Ureter (tissue), 1 donor: ENCODE measurements around the gene MYO1B. TPM values are rescaled to one million over a fixed set of nuclear protein-coding genes. Genes with fewer than 3 reads are reported as not detected.
A peak's percentile ranks its signal among the peaks of the same experiment; 100 is the strongest.

Experiments used
- DNase-seq: peaks from one replicate; pipeline ENCODE4 v3.0.0-alpha.2; 2020; ENCODE audit warnings: low spot score
- total RNA-seq: library from RNA; stranded (reverse); gene quantifications from one replicate; pipeline ENCODE4 v1.2.4, GENCODE V29; 2023
- donor health status: DM: yes; HTN: yes; CAD: no.

Gene MYO1B
- total RNA-seq, 1 donor from 2014 or later = 87.6 TPM

DNA sequence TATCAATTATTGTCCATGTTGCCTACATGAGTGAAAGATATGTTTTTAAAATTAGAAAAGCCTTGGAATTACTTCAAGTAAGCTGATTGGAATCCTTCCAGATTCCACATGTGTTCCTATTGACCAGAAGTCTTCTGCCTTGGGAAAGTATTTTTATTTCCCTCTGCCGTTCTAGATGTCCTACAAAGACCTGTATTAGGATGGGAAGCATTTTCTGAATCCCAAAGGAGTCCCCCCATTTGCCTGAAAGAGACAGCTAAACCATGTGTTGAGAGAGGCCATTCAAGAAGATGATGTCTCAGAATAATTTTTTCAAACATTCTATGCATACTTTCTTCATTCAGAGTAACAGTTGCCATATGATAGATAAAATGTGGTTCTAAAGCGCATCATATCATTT, 19.0 kb upstream of the MYO1B start:
- no peak for DNase-seq

DNA sequence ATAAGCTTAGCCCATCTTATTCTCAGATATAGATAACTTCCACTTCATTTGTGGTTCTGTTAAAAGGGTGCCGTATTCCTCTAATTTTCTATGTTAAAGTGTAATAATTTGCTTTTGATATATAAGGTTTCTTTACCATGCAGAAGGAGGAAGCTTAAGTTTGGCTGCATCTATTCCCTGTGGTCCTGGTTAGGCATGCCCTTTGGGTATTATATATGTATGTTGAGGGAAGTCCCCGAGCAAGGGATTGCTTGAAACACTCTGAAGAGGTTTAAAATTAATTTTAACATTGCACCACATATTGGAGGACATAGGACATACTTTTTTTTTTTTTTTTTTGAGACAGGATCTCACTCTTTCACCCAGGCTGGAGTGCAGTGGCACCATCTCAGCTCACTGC, 16.9 kb upstream of the MYO1B start:
- DNase-seq = no peak

DNA sequence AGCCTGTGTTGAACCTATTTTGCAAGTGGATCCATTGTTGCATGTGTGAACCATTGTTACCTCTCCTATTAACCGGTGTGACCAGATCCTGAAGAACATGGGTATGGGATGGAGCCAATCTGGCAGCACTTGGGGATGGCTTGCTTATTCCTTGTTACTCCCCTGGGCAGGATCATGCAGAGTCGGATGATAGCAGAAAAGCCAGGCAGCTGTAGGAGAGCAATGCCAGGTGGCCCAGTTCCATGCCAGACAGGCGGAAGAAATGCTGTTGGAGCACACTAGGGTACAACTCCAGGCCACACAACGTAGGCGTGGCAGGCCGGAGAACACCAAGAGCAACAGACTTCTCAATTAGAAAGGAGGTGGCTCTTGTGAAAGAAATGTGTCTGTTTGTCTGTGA, 16.3 kb upstream of the MYO1B start:
- DNase-seq = no peak

DNA sequence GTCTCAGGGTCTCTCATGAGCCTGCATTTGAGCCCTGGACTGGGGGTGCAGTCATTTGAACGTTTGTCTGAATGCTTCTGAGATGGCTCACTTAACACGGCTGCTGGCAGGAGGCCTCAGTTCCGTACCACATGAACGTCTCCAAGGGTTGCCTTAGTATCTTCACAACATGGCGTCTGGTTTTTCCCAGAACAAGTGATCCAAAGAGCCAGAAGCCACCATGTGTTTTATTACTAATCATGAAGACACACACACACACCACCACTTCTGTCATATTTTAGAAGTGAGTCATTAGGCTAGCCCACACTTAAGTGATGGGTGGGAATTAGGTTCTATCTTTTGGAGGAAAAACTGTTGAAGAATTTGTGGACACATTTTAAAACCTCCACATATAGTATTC, 15.0 kb upstream of the MYO1B start:
- DNase-seq = no peak

DNA sequence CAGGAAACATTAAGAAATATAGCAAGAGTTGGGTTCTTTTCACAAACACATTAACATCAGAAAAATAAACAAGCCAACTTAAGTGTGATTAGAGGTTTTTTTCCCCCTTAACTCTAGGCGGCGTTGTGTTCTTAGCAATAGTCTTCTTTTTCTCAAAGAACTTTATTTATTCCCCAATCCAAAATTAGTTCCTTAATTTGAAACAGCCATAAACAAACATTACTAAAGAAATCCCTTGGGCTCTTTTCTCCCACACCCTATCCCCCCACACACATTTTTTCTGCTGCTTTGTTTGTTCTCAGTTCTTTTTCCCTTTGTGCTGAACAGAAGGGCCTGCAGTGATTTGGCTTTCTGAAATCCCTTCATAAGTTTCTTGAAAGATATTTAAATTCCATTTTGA, 13.2 kb upstream of the MYO1B start:
- DNase-seq = no peak

DNA sequence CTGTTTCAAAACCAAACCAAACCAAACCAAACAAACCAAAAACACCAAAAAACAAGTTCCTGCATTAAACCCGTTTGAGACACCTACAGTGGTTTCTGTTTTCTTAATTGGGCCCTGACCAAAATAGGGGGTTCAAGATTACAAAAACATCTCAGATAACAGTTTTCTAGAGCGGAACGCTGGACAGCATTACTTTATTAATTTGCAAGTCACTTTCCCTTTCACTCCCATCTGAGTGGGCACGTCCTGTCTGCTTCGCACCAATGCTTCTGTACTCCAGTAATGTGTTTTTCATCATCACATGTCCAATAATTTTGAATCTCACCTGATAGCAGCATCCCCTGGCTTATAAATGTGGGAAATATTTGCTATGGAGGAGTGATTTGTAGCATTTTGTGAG, 11.7 kb upstream of the MYO1B start:
- no peak for DNase-seq

DNA sequence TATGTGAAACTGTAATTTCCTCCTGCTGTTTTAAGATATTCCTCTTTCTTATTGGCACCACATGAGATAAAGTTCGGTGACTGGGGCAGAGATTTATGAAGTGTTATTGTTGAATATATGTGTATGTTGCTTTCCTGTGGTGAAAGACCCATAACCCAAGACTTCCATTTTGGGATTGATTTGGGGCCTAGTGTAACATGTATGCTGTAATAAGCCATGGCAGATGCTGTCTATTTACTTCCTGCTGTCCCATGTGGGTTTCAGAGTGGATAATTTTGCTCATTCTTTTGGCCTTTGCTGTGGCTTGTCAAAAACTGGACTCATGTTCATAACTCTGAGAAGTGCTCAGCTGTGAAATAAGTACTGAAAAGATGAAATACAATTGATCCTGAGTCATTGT, 10.8 kb upstream of the MYO1B start:
- DNase-seq = no peak

DNA sequence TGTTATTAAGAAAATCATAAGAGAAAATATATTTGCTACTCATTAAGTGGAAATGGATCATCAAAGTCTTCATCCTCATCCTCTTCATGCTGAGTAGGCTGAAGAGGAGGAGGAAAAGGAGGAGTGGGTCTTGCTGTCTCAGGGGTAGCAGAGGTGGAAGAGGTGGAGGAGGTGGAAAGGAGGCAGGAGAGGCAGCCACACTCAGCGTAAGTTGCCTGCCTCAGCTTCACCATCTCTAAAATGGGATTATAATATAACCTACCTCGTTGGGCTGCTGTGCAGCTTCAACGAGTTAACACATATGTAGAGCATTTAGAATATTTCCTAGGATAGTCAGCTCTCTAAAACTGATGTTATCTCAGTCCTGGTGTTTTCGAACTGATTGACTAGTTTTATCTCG, 4.3 kb upstream of the MYO1B start:
- no peak for DNase-seq

DNA sequence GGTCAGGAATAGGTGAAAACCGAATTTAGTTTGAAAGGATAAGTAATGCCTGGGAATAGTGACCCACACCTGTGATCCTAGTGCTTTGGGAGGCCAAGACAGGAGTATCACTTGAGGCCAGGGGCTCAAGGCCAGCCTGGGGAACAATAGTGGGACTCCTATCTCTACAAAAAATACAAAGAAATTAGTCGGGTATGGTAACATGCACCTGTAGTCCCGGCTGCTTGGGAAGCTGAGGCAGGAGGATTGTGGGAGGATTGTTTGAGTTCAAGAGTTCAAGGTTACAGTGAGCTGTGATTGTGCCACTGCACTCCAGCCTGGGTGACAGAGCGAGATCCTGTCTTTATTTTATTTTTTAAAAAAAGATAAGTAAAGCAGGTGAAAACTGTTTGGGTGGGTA, 3.8 kb upstream of the MYO1B start:
- no peak for DNase-seq

DNA sequence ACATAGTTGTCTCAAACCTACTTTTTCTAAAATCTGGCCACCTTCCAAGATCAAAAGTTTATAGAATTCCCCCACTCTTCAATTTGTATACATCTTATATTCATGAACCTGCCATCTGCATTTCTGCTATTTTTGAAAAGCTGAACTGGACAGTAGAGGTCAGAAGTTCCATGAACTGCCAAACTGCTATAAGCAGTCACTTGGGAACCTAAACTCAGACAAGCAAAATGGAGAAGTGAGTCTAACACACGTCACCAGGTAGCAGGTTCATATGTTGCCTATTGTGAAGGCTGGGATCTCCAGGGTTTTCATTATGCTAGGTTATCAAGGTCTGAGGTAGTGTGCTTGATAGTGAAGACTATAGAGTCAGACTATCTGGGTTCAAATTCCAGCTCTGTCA, 2.0 kb upstream of the MYO1B start:
- no peak for DNase-seq

DNA sequence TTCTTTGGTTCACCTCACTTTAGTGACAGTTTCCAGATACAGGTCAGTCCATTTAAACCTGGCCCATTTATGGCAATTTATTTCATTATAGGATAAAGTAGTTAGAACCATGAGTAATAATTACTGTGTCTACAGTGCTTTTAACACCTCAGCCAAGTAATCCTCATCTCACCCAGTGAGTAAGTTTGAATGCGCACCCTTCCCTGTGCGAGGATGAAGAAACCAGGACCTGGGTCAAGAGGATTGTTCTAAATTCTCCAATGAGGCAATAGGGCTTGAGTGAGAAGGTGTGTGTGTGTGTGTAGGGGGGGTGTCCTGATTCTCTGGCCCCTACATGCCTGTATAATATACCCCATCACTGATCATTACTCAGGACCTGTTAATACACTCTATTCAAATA, 854 bp upstream of the MYO1B start:
- no peak for DNase-seq

DNA sequence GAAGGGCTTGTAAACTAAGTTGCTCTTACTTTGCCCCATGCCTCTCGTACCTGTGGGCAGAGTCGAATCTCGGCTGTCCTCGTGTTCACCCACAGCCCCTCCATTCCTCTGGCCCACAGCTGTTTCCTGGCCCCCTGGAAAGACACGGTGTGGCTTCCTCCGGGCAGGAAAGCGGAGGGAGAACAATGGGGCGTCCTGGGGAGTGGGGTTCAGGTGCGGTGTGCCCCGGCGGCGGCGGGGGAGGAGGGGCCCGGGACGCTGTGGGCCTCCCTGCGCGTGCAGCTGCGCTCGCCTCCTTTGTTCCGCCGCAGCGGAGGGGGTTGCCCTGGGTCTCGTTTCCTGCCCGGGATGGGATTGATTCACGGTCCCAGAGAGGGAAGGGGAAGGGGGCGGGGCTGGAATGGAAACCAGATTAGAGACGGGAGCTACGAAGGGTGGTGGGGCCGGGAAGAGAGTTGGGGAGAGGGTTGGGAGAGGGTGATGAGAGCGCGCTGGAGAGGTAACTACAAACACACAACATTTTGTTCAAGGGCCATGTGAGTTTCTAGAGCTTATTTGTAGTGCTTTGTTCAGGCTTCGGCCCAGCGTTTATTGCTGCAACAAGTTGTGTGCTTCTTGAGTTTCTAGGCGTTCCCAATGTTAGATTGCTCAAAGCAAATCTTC, 796 bp downstream of the MYO1B start:
- DNase-seq = peak; percentile 69

DNA sequence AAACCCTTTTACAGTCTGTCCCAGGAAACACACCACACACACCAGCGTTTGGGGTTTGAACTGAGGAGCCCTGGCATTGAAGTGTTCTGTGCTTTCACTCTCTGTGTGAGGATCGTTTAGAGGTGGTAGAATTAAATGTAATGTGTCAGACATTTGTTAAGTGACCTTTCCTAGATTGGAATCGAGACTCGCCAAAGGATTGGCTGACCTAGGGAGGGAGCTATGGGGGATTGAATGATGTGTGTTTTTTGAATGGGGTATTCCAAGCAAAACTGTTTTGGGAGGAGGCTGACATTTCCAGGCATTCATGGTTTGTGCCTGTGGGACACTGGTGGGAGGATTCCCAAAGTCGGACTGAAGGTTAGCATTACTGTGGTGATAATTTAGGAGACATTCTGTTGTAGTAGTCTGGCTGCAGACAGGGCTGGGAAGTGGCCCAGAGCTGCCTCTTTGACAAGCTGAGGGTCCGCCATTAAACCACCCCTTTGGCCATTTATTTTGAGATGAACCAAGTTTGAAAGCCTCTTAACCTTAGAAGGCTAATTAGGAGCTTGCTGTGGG, 1.7 kb downstream of the MYO1B start:
- no peak for DNase-seq

DNA sequence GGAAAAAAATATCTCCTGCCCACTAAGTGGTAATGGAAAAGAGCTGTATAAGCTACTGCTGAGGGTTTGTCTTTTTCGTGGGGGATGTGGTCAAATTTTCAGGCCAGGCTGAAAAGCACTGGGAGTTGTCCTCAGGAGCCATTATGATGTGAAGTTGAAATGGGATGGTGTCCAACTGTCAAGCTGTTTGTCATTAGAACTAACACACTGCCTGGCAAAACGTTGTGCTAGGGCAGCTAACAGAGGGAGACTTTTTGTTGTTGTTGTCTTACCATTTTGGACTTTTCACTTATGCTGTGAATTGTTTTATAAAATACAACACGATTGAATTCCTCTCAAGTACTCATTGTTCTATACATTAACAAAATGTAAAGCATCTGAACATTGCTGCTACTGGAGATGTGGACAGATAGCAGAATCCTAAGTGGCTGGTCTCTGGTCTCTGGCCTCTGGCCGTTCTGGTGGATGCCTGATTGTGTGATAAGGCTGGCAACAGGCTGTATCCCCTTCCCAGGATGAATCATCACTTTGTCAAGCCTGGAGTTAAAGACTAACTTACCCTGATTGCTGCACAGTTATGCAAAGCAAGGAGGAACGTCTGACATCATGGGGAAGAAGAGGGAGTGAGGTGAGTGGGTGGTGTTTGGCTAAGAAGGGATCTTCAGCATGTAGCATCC, 2.3 kb downstream of the MYO1B start:
- DNase-seq = no peak

DNA sequence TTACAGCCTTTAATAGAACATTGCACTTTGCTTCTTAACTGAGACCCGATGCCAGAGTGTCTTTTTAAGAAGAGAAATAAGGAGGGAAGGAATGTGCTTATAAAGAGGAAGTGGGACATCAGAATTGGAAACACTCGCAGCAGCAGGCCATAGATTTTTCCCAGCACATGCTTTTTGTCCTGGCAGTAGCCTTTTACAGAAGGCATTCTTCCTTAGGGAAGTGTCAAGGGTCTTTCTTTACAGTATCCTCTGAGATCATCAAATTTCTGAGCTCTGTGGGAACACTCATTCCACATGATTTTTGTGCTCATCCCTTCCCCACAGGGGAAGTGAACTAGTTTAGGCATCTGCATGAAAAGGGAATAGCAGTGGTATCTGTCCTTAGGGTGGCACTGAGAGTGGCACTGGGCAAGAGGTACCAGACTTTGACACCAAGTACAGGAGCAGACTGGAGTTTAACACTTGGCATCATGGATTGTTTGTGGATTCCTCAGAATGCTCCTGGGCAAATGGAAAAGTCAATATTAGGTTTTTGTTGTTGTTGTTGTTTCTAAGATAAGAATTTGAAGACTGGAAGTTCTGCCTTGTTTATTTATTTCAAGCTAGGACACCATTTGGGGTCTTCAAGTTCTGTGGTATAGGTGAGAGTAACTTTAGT, 4.1 kb downstream of the MYO1B start:
- DNase-seq = no peak

DNA sequence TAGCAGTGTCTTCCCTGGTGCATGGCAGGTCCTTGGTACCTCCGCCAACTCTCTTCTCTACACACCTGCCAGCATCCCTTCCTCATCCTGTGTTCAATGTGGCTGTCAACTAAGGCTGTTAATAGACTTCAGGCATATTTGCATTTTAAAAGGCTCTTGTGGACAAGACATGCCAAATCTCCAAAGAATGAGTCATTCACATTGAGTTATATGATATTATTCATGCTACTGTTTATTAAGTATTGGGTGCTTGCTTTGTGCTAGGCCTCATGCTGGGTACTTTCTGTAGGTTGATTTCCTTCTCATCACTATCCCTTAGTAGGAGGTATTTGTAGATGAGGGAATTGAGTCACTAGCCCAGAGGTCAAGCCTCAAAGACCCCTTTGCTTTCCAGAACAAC, 5.2 kb downstream of the MYO1B start:
- DNase-seq = no peak

DNA sequence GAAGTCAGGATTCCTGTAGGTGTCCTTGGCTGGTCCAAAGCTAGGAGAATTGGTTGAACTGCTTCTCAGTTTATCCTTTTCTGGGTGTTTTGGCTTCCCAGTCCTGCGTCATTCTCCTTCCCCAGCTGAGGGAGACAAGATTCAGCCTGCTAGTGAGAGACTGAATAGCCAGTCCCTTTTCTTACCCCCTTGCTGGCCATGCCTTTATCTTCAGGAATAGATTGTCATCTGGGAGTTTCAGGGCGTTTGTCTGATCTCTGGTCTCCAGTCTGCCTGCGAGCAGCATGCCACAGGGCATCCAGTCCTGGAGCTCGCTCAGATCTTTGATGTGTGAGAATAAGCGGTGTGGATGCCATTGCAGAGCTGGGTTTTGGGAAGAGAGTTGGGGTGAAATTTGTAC, 5.8 kb downstream of the MYO1B start:
- DNase-seq = no peak

DNA sequence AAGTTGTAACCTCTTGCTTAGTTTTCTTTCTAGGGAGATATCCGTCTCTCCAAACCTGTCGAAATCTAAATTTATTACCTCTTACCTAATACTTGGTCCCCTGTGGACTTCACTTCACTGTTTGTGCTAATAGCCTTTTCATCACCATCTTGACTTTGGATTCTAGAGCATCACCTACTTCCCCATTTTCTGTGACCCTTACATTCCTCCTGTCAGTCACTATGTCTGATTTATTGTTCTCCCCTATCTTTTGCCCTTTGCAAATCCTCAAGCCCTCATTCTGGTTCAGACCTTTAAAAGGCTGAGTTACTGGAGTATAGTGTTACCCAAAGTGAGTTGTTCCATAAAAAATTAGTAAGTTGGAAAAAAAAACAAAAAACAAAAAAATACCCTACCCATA, 7.5 kb downstream of the MYO1B start:
- no peak for DNase-seq

DNA sequence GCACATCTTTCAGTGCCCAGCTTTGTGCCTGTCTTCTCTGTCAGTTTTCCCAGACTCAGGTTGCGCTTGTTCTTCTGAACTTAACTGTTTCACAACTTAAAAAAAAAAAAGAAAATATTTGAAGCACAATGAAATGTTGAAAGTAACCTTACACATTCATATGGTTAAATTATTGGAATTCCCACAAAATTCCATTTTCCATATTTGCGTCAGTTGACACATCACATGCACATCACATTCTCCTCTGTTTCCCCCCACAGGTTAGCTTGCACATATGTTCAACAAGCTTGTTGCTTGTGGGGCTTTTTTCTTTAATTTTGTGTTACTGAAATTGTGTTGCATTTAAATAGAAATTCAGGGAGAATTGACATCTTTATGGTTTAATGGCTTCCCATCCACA, 8.3 kb downstream of the MYO1B start:
- DNase-seq = no peak

DNA sequence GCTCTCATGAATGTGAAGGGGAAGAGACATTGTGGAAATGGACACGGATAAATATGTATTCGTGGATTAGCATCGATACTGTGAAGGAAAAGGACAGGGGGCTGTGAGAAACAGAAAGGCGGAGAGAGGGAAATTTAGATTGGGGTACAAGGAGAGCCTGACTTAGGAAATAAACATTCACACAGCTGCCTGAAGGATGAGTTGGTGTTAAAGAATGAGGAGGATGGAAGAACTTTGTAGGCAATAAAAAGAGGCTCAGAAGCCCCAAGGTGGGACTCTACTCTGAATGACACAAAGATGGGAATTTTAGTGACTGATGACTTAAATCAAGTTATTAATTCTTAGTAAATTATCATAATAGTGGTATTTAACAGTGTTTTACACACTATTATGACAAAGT, 10.1 kb downstream of the MYO1B start:
- no peak for DNase-seq

DNA sequence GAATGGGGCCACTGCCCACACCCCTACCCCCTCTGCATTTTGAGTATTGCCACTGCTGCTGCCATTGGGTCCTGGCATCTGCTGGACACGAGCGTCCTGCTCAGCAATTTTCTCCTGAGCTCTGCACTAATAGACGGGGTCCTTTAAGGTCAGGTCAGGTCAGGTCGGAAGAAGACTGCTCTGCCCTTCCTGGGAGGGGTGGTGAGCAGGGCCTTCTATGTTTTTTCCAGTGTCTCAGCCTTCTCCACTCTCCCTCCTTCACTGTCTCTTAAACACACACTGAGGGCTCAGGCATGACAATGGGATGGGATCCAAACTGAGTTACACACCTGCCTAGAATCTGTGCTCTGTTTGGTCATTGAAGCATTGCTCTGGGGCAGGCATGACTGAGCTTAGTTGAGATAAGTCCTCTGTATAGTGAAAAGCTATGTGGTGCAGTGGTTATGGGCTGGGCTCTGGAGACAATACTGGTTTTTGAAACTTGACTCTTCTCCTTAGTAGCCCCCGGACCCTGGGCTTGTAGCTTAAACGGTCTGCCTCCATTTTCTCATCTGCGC, 10.6 kb downstream of the MYO1B start:
- DNase-seq = no peak

DNA sequence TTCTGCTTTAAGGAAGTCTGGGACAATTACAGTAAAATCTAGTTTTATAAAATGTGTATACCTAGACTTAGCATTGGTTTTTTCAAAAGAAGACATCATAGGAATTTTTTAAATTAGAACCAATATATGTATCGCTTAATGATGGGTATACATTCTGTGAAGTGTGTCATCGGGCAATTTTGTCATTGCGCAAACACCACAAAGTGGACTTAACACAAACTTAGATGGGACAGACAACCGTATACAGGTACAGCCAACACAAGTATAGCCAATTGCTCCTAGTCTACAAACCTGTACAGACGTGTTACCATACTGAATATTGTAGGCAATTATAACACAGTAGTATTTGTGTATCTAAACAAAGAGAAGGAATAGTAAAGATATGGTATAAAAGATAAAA, 12.7 kb downstream of the MYO1B start:
- DNase-seq = no peak

DNA sequence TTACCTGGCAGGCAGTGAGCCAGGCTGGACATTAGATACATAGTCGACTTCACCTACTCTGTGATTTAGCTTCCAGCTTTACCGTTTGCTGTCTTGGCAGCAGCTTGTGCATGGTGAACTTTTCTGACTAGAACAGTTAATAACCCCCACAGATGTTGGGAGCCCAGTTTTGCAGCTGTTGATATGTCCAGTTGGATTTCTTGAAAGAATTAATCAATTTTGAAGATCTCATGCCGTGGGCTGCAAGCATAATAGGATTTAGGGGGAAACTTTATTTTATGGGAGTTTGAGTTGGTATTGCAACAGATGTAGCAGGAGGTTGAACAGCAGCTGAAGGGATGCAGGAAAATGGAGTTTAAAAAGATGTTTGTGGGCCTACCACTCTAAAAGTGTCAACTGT, 13.8 kb downstream of the MYO1B start:
- DNase-seq = no peak
